Endothelial cell of umbilical vein (primary cell): Measurements from ENCODE around the gene VPS16. TPM values are rescaled to one million over a fixed set of nuclear protein-coding genes. Genes with fewer than 3 reads are reported as not detected.

Source experiments
- BruUV-seq: library from RNA; stranded (reverse); fragments of 400-500 nt; replicated peaks from 2 replicates; lab custom pipeline; 2021; lab: Mats Ljungman, UMichigan
- CTCF ChIA-PET: fragments of 300-600, 350-600 bp; sonication (Branson Sonifier 250); formaldehyde crosslinking; loops from one replicate; lab custom pipeline; 2021; ENCODE audit warnings: antibody characterized with exemption, inconsistent platforms; lab: Charles Lee
- POLR2A ChIA-PET: fragments of 300-600, 350-600 bp; sonication (Branson Sonifier 250); formaldehyde crosslinking; loops from one replicate; lab custom pipeline; 2021; ENCODE audit warnings: antibody characterized with exemption, inconsistent platforms; lab: Charles Lee
- DNase-seq: peaks from one replicate; pipeline ENCODE4 v3.0.0-alpha.2; 2011; ENCODE audit warnings: low read depth, low spot score
- FAIRE-seq: peaks from 2 replicates; lab custom pipeline; 2011; peaks lifted over from hg19 to GRCh38; lab: Jason Lieb, UNC
- H2AFZ ChIP-seq: 2 replicates; pipeline ENCODE4 v1.6.0; 2012; ENCODE audit warnings: low read depth, low read length, control low read depth, inconsistent platforms
- H3K27ac ChIP-seq: 2 replicates; pipeline ENCODE4 v1.5.1; 2011; ENCODE audit warnings: low read depth, mild to moderate bottlenecking, control low read depth, low read length, moderate library complexity; ENCODE audit not compliant: insufficient read depth
- H3K27me3 ChIP-seq, 2 experiments: 2 replicates each; pipeline versions ENCODE4 v1.6.0 to v1.6.1; 2011; ENCODE audit warnings: low read length in 2 of 2, mixed read lengths in 1 of 2; ENCODE audit not compliant: control insufficient read depth in 2 of 2, insufficient read depth in 2 of 2
- H3K36me3 ChIP-seq, 2 experiments: 2 replicates in 1 of 2; 3 replicates in 1 of 2; pipeline ENCODE4 v1.5.1; 2011; ENCODE audit warnings: low read length in 2 of 2, mild to moderate bottlenecking in 1 of 2, moderate library complexity in 1 of 2; ENCODE audit not compliant: control insufficient read depth in 2 of 2, insufficient read depth in 2 of 2; ENCODE audit errors: extremely low read depth in 1 of 2
- H3K4me1 ChIP-seq: 3 replicates; pipeline ENCODE4 v1.5.1; 2011; ENCODE audit warnings: mild to moderate bottlenecking, low read length; ENCODE audit not compliant: control insufficient read depth, insufficient read depth; ENCODE audit errors: extremely low read depth
- H3K4me2 ChIP-seq: 2 replicates; pipeline ENCODE4 v1.6.1; 2011; ENCODE audit warnings: low read length, control low read depth, mixed read lengths; ENCODE audit not compliant: insufficient read depth
- H3K4me3 ChIP-seq, 3 experiments: fragments of 200-600 bp in 1 of 3; sonication (generic), shearing (Covaris generic) in 1 of 3; replicated peaks in 1 of 3; 2 replicates each; pipeline ENCODE4 v1.5.1; 2011 to 2016; ENCODE audit warnings: control low read depth in 3 of 3, low read length in 3 of 3, mild to moderate bottlenecking in 2 of 3, inconsistent platforms in 1 of 3, low read depth in 1 of 3, moderate library complexity in 1 of 3; ENCODE audit not compliant: insufficient read depth in 1 of 3
- H3K79me2 ChIP-seq: 2 replicates; pipeline ENCODE4 v1.6.0; 2012; ENCODE audit warnings: low read length, inconsistent platforms; ENCODE audit not compliant: control insufficient read depth, insufficient read depth
- H3K9ac ChIP-seq: replicated peaks from 2 replicates; pipeline ENCODE3; 2011; ENCODE audit warnings: low read length, control low read depth; ENCODE audit not compliant: insufficient read depth; ENCODE audit errors: extremely low read depth
- H3K9me1 ChIP-seq: replicated peaks from 3 replicates; pipeline ENCODE4 v1.6.0; 2011; ENCODE audit warnings: mild to moderate bottlenecking, low read length; ENCODE audit not compliant: control insufficient read depth, insufficient read depth; ENCODE audit errors: extremely low read depth
- H3K9me3 ChIP-seq: replicated peaks from 2 replicates; pipeline ENCODE4 v1.5.1; 2012; ENCODE audit warnings: low read length, inconsistent platforms; ENCODE audit not compliant: control insufficient read depth, insufficient read depth
- H4K20me1 ChIP-seq: replicated peaks from 2 replicates; pipeline ENCODE3; 2011; ENCODE audit warnings: mild to moderate bottlenecking, low read length; ENCODE audit not compliant: control insufficient read depth, insufficient read depth; ENCODE audit errors: extremely low read depth
- CTCF ChIP-seq, 2 donors: IDR thresholded peaks; 1 replicate in 1 of 2; 2 replicates in 1 of 2; pipeline ENCODE4 v1.5.1; 2011; ENCODE audit warnings: low read length in 2 of 2, mild to moderate bottlenecking in 2 of 2, moderate library complexity in 2 of 2, control low read depth in 1 of 2, inconsistent platforms in 1 of 2, low read depth in 1 of 2; ENCODE audit not compliant: insufficient read depth in 1 of 2; ENCODE audit errors: extremely low read depth in 1 of 2
- EZH2 ChIP-seq: IDR thresholded peaks from 2 replicates; pipeline ENCODE4 v1.6.1; 2012; ENCODE audit warnings: borderline replicate concordance, low read depth, mild to moderate bottlenecking, moderate library complexity, low read length, inconsistent platforms; ENCODE audit not compliant: severe bottlenecking
- FOS ChIP-seq: IDR thresholded peaks from 2 replicates; pipeline ENCODE4 v1.6.1; 2011; ENCODE audit warnings: mild to moderate bottlenecking, low read length, moderate library complexity, borderline replicate concordance; ENCODE audit not compliant: insufficient read depth
- GATA2 ChIP-seq: IDR thresholded peaks from 2 replicates; pipeline ENCODE4 v1.7.0; 2011; ENCODE audit warnings: low read depth, mild to moderate bottlenecking, moderate library complexity, mixed read lengths, low read length; ENCODE audit not compliant: insufficient read length, insufficient read depth
- JUN ChIP-seq: IDR thresholded peaks from 2 replicates; pipeline ENCODE4 v1.6.1; 2011; ENCODE audit warnings: borderline replicate concordance, low read depth; ENCODE audit not compliant: insufficient read length, insufficient read depth
- MAX ChIP-seq: IDR thresholded peaks from 2 replicates; pipeline ENCODE4 v1.6.1; 2011; ENCODE audit not compliant: insufficient read depth, insufficient read length
- MYC ChIP-seq: IDR thresholded peaks from one replicate; pipeline ENCODE4 v1.6.1; 2011; ENCODE audit warnings: mild to moderate bottlenecking, low read depth, low read length
- POLR2A ChIP-seq: IDR thresholded peaks from 2 replicates; pipeline ENCODE4 v1.6.1; 2012; ENCODE audit warnings: low read depth, mild to moderate bottlenecking, control low read depth, low read length
- POLR2AphosphoS5 ChIP-seq: IDR thresholded peaks from 2 replicates; pipeline ENCODE4 v1.6.1; 2012; ENCODE audit warnings: low read depth, mild to moderate bottlenecking, control low read depth, low read length, moderate library complexity; ENCODE audit not compliant: insufficient read depth
- dilution Hi-C: fragments of 300-500 bp; cut with MboI; formaldehyde crosslinking; loops from one replicate; pipeline ENCODE4 v1.15.0; 2019; ENCODE audit warnings: low sequenced_read_pairs; ENCODE audit not compliant: extremely low pct_ligation_motif_present
- intact Hi-C: fragments of 100-400 bp; cut with micrococcal nuclease; formaldehyde crosslinking; loops from one replicate; pipeline ENCODE4 v1.10.0; 2022
- polyA plus RNA-seq, 4 experiments: library from polyadenylated mRNA; depleted of rRNA in 3 of 4; stranded (reverse) in 3 of 4; unstranded in 1 of 4; fragments of >200 nt; gene quantifications; 2 replicates each; pipeline versions ENCODE4 v1.2.1 to v1.2.3, GENCODE V29; 2011 to 2012; ENCODE audit warnings: missing spikeins in 1 of 4
- total RNA-seq: library from RNA; stranded (reverse); gene quantifications from 2 replicates; pipeline ENCODE4 v1.2.3, GENCODE V29; 2021

VPS16 gene
- total and polyA plus RNA-seq, 2 donors (not counting 3 experiments of a cell fraction or from before 2014, with no cell fraction given): 37.6 to 42.3 TPM

- no peak overlapping the region for H3K4me3 ChIP-seq
Observed at GRCh38 chr20:2801286-2801728, 39.2 kb upstream of the VPS16 start.

More at GRCh38 chr20:2801286-2801728, 39.2 kb upstream of the VPS16 start:
- peaks cover 6% of the 10 kb centered on the region for H3K4me1 ChIP-seq
- POLR2A ChIA-PET: no interaction called here
- TF ChIP-seq POLR2AphosphoS5 (no peak), EZH2 (no peak), POLR2A (no peak), CTCF (IDR thresholded peaks at IDR 0.05; ENCODE audit: extremely low read depth in 1 of 2, insufficient read depth in 1 of 2, low read depth in 1 of 2, low read length in 2 of 2) (no peak), MYC (no peak), MAX (no peak), FOS (no peak), JUN (no peak), GATA2 (no peak)
- intact Hi-C loops (no loop called here), dilution Hi-C loops (no loop called here)
- no peak overlapping the region for H3K9ac ChIP-seq
- no peaks in the 10 kb centered on the region for H3K9me3 ChIP-seq
- no peaks in the 10 kb centered on the region for H3K36me3 ChIP-seq
- CTCF ChIA-PET: interaction anchor here (0.7 to 2.6 kb wide), 3 partner anchors 11 to 51 kb away, joined by 3 to 6 read pairs (median 5); no protein-coding TSS in a partner anchor
- TSS peak; percentile 63 for BruUV-seq
- H3K27ac ChIP-seq: no peak overlapping the region
- FAIRE-seq (peak; percentile 12), DNase-seq (no peak)
- no peaks in the 10 kb centered on the region for H4K20me1 ChIP-seq
- peaks cover 53 to 65% of the 10 kb centered on the region in 2 experiments for H3K27me3 ChIP-seq
- peak overlapping the region; percentile 33 for H3K4me2 ChIP-seq
- H2AFZ ChIP-seq: no peak overlapping the region
- H3K79me2 ChIP-seq: no peaks in the 10 kb centered on the region
- H3K9me1 ChIP-seq: no peaks in the 10 kb centered on the region
